HFF-Myc (cell line): ENCODE measurements around the gene C20orf141.

Experiments used
- DNase-seq: peaks from one replicate; pipeline ENCODE4 v3.0.0-alpha.2; 2011; ENCODE audit warnings: low read depth; ENCODE audit errors: extremely low read depth
- H3K4me3 ChIP-seq: replicated peaks from 2 replicates; pipeline ENCODE4 v1.5.1; 2011; ENCODE audit warnings: low read depth, mild to moderate bottlenecking, control low read depth, low read length
- TF ChIP-seq, protein P1 (sequence below): IDR thresholded peaks from 2 replicates; pipeline ENCODE4 v1.5.1; 2012; ENCODE audit warnings: mild to moderate bottlenecking, low read depth, low read length, control low read depth; ENCODE audit errors: missing control alignments

The C20orf141 gene

DNA sequence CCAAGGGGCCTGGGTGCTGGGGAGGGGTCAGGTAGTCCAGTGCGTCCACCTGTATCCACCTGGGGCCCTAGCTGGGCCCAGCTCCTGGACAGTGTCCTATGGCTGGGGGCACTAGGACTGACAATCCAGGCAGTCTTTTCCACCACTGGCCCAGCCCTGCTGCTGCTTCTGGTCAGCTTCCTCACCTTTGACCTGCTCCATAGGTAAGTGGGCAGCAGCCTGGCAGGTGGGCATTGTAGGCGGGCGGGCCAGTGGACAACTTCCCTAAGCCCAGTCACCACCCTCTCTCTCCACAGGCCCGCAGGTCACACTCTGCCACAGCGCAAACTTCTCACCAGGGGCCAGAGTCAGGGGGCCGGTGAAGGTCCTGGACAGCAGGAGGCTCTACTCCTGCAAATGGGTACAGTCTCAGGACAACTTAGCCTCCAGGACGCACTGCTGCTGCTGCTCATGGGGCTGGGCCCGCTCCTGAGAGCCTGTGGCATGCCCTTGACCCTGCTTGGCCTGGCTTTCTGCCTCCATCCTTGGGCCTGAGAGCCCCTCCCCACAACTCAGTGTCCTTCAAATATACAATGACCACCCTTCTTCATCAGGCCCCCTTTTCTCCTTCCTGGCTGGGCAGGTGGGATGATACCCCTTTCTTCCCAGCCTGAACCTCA, 584 bp downstream of the C20orf141 start:
- no peak overlapping the region for H3K4me3 ChIP-seq
- TF ChIP-seq, protein P1, sequence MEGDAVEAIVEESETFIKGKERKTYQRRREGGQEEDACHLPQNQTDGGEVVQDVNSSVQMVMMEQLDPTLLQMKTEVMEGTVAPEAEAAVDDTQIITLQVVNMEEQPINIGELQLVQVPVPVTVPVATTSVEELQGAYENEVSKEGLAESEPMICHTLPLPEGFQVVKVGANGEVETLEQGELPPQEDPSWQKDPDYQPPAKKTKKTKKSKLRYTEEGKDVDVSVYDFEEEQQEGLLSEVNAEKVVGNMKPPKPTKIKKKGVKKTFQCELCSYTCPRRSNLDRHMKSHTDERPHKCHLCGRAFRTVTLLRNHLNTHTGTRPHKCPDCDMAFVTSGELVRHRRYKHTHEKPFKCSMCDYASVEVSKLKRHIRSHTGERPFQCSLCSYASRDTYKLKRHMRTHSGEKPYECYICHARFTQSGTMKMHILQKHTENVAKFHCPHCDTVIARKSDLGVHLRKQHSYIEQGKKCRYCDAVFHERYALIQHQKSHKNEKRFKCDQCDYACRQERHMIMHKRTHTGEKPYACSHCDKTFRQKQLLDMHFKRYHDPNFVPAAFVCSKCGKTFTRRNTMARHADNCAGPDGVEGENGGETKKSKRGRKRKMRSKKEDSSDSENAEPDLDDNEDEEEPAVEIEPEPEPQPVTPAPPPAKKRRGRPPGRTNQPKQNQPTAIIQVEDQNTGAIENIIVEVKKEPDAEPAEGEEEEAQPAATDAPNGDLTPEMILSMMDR: no peak
- no peak for DNase-seq

DNA sequence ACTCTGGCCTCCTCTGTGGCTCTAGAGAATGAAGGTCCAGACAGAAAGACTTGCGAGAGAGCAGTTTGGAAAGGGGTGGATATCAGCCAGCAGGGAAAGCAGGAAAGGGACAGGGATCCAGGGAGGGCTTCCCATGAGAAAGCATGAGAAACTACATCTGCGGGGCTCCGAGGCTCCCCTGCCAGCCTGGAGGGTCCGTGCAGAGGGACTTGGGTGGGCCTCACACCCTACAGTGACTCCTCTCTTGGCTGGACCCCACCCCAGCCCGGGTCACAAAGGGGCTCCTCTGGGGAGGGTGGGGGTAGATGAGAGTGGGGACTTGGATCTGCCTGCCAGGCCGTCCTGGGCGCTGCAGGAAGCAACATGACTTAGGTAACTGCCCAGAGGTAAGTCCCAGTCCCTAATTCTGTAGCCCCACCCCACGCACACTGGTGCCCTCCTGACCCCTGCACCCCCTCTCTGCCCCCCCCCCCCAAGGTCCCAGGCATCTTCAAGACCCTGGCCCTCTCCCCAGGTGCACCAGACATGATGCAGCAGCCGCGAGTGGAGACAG, 1.3 kb downstream of the C20orf141 start, which contains the start of gene TMEM239:
TSS of gene TMEM239 (plus strand) at position 335 of the 553 bp plus-strand sequence. CDS start at position 526, 191 bp downstream.
- TF ChIP-seq, protein P1: no peak
- no peak for DNase-seq
- no peak within 1 kb of the TSS for H3K4me3 ChIP-seq

DNA sequence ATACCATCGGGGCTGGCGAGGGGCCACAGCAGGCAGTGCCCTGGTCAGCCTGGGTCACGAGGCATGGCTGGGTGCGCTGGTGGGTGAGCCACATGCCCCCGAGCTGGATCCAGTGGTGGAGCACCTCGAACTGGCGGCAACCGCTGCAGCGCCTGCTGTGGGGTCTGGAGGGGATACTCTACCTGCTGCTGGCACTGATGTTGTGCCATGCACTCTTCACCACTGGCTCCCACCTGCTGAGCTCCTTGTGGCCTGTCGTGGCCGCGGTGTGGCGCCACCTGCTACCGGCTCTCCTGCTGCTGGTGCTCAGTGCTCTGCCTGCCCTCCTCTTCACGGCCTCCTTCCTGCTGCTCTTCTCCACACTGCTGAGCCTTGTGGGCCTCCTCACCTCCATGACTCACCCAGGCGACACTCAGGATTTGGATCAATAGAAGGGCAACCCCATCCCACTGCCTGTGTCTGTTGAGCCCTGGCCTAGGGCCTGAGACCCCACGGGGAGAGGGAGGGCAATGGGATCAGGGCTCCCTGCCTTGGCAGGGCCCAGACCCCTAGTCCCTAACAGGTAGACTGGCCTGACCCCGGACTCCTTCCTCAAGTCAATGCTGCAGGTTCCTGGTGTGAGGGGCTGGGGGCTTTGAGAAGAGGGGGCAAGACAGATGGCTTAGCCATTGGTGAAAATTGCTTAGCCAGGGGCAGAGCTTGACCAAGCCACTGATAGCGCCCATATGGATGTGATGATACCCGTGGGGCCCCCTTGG, 2.0 kb downstream of the C20orf141 start:
- no peak for DNase-seq
- TF ChIP-seq, protein P1: no peak

DNA sequence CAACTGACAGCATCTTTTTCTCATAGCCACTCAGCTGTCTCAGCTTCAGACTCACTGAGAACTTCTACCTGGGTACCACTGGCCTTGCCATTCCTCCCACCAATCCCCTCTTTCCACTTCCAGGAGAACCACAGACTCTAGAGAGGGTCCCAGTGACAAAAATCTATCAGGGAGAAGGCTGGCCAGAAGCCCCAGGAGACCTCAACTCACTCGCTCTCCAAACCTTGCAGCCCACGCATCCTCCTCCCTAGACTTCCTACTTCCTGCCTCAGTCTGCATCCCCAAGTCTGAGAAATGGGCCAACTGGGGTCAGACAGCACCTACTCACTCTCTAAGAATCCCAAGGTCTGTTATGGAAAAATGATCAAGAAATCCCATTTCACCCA, 2.5 kb downstream of the C20orf141 start:
- no peak overlapping the region for H3K4me3 ChIP-seq
- TF ChIP-seq, protein P1: no peak
- no peak for DNase-seq

More for the DNA sequence above, 2.0 kb downstream of the C20orf141 start:
- H3K4me3 ChIP-seq: no peak overlapping the region

DNA sequence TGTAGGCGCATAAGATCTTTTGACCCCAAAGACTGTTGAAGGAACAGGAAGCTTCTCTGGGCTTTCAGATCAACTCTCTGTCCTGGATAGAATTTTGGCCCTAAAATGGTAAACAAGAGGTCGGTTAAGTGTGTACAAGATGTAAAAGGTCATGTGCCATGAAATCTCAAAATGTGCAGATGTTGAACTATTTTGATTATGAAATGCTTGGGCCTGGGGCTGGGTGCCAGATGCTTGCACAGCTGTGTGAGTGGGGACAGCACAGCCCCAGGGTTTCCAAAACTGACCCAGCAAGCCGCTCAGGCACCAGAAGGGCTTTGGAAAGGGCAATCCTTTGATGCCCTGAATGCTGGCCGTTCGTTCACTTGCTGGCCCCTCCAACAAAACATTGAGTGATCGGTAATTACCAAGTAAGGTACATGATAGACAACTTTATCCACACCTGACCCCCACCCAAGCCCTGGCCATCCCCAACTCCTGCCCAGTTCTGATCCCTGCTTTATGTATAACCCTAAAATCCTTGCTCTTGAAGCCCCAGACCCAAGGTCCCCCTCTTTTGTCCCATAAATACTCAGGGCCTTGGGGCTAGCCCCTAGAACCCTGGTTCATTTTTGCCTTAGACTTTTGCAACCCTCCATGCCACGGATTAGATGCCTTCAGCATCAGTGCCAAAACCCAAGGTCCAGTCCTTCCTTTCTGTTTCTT, 3.3 kb downstream of the C20orf141 start:
- no peak overlapping the region for H3K4me3 ChIP-seq
- no peak for DNase-seq

More for the DNA sequence above, 3.3 kb downstream of the C20orf141 start:
- TF ChIP-seq, protein P1: no peak
